Measurements from ENCODE around the gene CPLX4. TPM values are rescaled to one million over a fixed set of nuclear protein-coding genes. Genes with fewer than 3 reads are reported as not detected.

CPLX4 gene
- not detected for total RNA-seq

- no peak within 1 kb of the TSS for H3K27ac ChIP-seq
- no peaks in the 10 kb centered on the region for H3K27me3 ChIP-seq
- H3K4me1 ChIP-seq = peaks cover 2% of the 10 kb centered on the region
- no peaks in the 10 kb centered on the region for H3K36me3 ChIP-seq
- H3K4me3 ChIP-seq = no peak within 1 kb of the TSS
- WGBS = 80% methylated on average over 4 of the region's 4 CpGs
- H3K9me3 ChIP-seq = no peaks in the 10 kb centered on the region
- TF ChIP-seq POLR2A (IDR thresholded peaks at IDR 0.05) (no peak), EP300 (IDR thresholded peaks at IDR 0.05) (no peak), CTCF (IDR thresholded peaks at IDR 0.05) (no peak), POLR2AphosphoS5 (IDR thresholded peaks at IDR 0.05) (no peak)
- no peak for DNase-seq (ENCODE audit: low spot score in 2 of 2)
Observed at GRCh38 chr18:59318460-59319050, at the start of gene CPLX4. Gene CPLX4 (minus strand): TSS chr18:59318649. CDS start chr18:59318462, 187 bp downstream.

GRCh38 chr18:59360381-59360780 is 41.9 kb upstream of the CPLX4 start:
- H3K9me3 ChIP-seq = no peaks in the 10 kb centered on the region
- H3K4me1 ChIP-seq = peaks cover 31% of the 10 kb centered on the region
- H3K36me3 ChIP-seq = peaks cover under 1% of the 10 kb centered on the region
- 95% methylated on average over 3 of the region's 3 CpGs for WGBS
- no peak for DNase-seq (ENCODE audit: low spot score in 2 of 2)
- H3K27me3 ChIP-seq = no peaks in the 10 kb centered on the region
- H3K4me3 ChIP-seq = peak overlapping the region; percentile 86
- no peak for TF ChIP-seq CTCF (IDR thresholded peaks at IDR 0.05)
- TF ChIP-seq POLR2A (IDR thresholded peaks at IDR 0.05) = no peak
- no peak overlapping the region for H3K27ac ChIP-seq

- 0% methylated on average over 4 of the region's 4 CpGs for WGBS
- H3K27ac ChIP-seq = peak overlapping the region; percentile 91
- H3K4me1 ChIP-seq = peaks cover 31% of the 10 kb centered on the region
- peak overlapping the region; percentile 86 for H3K4me3 ChIP-seq
- no peaks in the 10 kb centered on the region for H3K27me3 ChIP-seq
- DNase-seq (ENCODE audit: low spot score in 2 of 2) = no peak
- TF ChIP-seq POLR2AphosphoS5 (IDR thresholded peaks at IDR 0.05) (no peak), POLR2A (IDR thresholded peaks at IDR 0.05) (no peak)
- H3K9me3 ChIP-seq = no peaks in the 10 kb centered on the region
- H3K36me3 ChIP-seq = peaks cover 5% of the 10 kb centered on the region
Observed at GRCh38 chr18:59359576-59359952, 41.1 kb upstream of the CPLX4 start.

- under 1% methylated on average over 26 of the region's 76 CpGs for WGBS
- Histone ChIP-seq H3K36me3 (peaks cover 6% of the 10 kb centered on the region), H3K27me3 (no peaks in the 10 kb centered on the region), H3K4me3 (peak within 1 kb of the TSS; percentile 86), H3K4me1 (peaks cover 31% of the 10 kb centered on the region), H3K27ac (peak within 1 kb of the TSS; percentile 91), H3K9me3 (no peaks in the 10 kb centered on the region)
- no peak for TF ChIP-seq POLR2A (IDR thresholded peaks at IDR 0.05)
- TF ChIP-seq POLR2AphosphoS5 (IDR thresholded peaks at IDR 0.05) = peak in 1 of 3 donors; percentile 35
- DNase-seq (ENCODE audit: low spot score in 2 of 2) = peak; percentile 95
Observed at GRCh38 chr18:59358712-59359575, 40.5 kb upstream of the CPLX4 start, which contains the start of gene LMAN1. Gene LMAN1 (minus strand): TSS chr18:59359265. CDS start chr18:59359244, 21 bp downstream.

- H3K4me1 ChIP-seq = peaks cover 31% of the 10 kb centered on the region
- peak overlapping the region; percentile 91 for H3K27ac ChIP-seq
- 1% methylated on average over 8 of the region's 8 CpGs for WGBS
- no peaks in the 10 kb centered on the region for H3K9me3 ChIP-seq
- H3K27me3 ChIP-seq = no peaks in the 10 kb centered on the region
- TF ChIP-seq POLR2A (IDR thresholded peaks at IDR 0.05) = no peak
- no peak for TF ChIP-seq POLR2AphosphoS5 (IDR thresholded peaks at IDR 0.05)
- no peak for TF ChIP-seq EP300 (IDR thresholded peaks at IDR 0.05)
- no peak for TF ChIP-seq CTCF (IDR thresholded peaks at IDR 0.05)
- H3K36me3 ChIP-seq = peaks cover 12% of the 10 kb centered on the region
- H3K4me3 ChIP-seq = peak overlapping the region; percentile 86
- no peak for DNase-seq (ENCODE audit: low spot score in 2 of 2)
Observed at GRCh38 chr18:59358414-59358711, 39.9 kb upstream of the CPLX4 start.

- H3K4me1 ChIP-seq = peaks cover 31% of the 10 kb centered on the region
- no peak for TF ChIP-seq POLR2A (IDR thresholded peaks at IDR 0.05)
- no peak for TF ChIP-seq EP300 (IDR thresholded peaks at IDR 0.05)
- TF ChIP-seq POLR2AphosphoS5 (IDR thresholded peaks at IDR 0.05) = no peak
- TF ChIP-seq CTCF (IDR thresholded peaks at IDR 0.05) = no peak
- peaks cover 16% of the 10 kb centered on the region for H3K36me3 ChIP-seq
- peak overlapping the region; percentile 91 for H3K27ac ChIP-seq
- no peaks in the 10 kb centered on the region for H3K9me3 ChIP-seq
- H3K4me3 ChIP-seq = peak overlapping the region; percentile 86
- no peak for DNase-seq (ENCODE audit: low spot score in 2 of 2)
- WGBS = 2% methylated on average over 4 of the region's 4 CpGs
- H3K27me3 ChIP-seq = no peaks in the 10 kb centered on the region
Observed at GRCh38 chr18:59357928-59358327, 39.5 kb upstream of the CPLX4 start.
